HG02852 (cell line): ENCODE results near the gene SRRM3.
"Not testable (repeated sequence)": the region's sequence is repeated elsewhere in the genome, so short reads cannot be mapped to it uniquely, and the experiment has no call there.

ENCODE experiments used
- ATAC-seq: cut with Tn5 transposase; IDR thresholded peaks from one replicate; pipeline ENCODE4 v1.9.1; 2021; ENCODE audit warnings: mild to moderate bottlenecking, moderate library complexity; ENCODE audit not compliant: unreplicated experiment

Gene SRRM3

GRCh38 chr7:76260171-76260703 is 58.5 kb downstream of the SRRM3 start:
- no peak for ATAC-seq

GRCh38 chr7:76261329-76261728 is 59.6 kb downstream of the SRRM3 start:
- no peak for ATAC-seq

GRCh38 chr7:76261931-76262330 is 60.2 kb downstream of the SRRM3 start:
- ATAC-seq: no peak

- peak; percentile 59 for ATAC-seq
Observed at GRCh38 chr7:76262683-76263402, 61.1 kb downstream of the SRRM3 start.

- ATAC-seq: no peak
Observed at GRCh38 chr7:76265299-76265698, 63.6 kb downstream of the SRRM3 start.

GRCh38 chr7:76267107-76267893 is 65.6 kb downstream of the SRRM3 start:
- no peak for ATAC-seq

- ATAC-seq: no peak
Observed at GRCh38 chr7:76267894-76268183, 66.1 kb downstream of the SRRM3 start.

- no peak for ATAC-seq
Observed at GRCh38 chr7:76268376-76268775, 66.7 kb downstream of the SRRM3 start.

GRCh38 chr7:76269895-76270294 is 68.2 kb downstream of the SRRM3 start:
- no peak for ATAC-seq

- ATAC-seq: not testable (repeated sequence)
Observed at GRCh38 chr7:76271384-76271783, 69.7 kb downstream of the SRRM3 start.

GRCh38 chr7:76272142-76272541 is 70.4 kb downstream of the SRRM3 start:
- ATAC-seq: no peak

- no peak for ATAC-seq
Observed at GRCh38 chr7:76272851-76273497, 71.3 kb downstream of the SRRM3 start.

GRCh38 chr7:76273503-76273902 is 71.8 kb downstream of the SRRM3 start:
- ATAC-seq: no peak

- ATAC-seq: no peak
Observed at GRCh38 chr7:76278540-76278939, 76.8 kb downstream of the SRRM3 start.

GRCh38 chr7:76280408-76280807 is 78.7 kb downstream of the SRRM3 start:
- no peak for ATAC-seq

GRCh38 chr7:76281006-76281705 is 79.5 kb downstream of the SRRM3 start:
- no peak for ATAC-seq

- ATAC-seq: no peak
Observed at GRCh38 chr7:76281706-76282343, 80.1 kb downstream of the SRRM3 start.

GRCh38 chr7:76282344-76283253 is 80.9 kb downstream of the SRRM3 start:
- no peak for ATAC-seq

- ATAC-seq: no peak
Observed at GRCh38 chr7:76283254-76284159, 81.8 kb downstream of the SRRM3 start.
